ENCODE measurements around the gene ELF1.
"Not testable (repeated sequence)": the region's sequence is repeated elsewhere in the genome, so short reads cannot be mapped to it uniquely, and the experiment has no call there.

Gene ELF1

GRCh38 chr13:41040584-41041334, 21.6 kb upstream of the ELF1 start:
- no peak for DNase-seq

DNA sequence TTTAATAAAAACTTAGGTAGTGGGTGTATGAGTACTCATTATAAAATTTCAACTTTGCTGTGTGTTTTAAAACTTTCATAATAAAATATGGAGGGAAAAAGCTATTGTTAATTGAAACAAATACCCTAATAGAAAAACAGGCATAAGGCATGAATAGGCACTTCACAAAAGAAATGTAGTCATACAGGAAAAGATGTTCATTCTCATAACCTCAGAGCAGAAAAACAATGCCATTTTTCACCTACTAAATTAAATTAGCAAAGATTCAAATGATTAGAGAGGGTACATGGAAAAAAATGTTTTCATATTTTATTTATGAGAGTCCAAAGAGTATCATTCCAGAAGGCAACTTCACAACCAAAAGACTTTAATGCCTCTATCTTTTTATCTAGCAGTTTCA, 20.6 kb upstream of the ELF1 start:
- no peak for DNase-seq

GRCh38 chr13:41036557-41036956, 17.4 kb upstream of the ELF1 start:
- not testable (repeated sequence) for DNase-seq

- no peak for DNase-seq
Observed at GRCh38 chr13:41034881-41035280, 15.8 kb upstream of the ELF1 start.

DNA sequence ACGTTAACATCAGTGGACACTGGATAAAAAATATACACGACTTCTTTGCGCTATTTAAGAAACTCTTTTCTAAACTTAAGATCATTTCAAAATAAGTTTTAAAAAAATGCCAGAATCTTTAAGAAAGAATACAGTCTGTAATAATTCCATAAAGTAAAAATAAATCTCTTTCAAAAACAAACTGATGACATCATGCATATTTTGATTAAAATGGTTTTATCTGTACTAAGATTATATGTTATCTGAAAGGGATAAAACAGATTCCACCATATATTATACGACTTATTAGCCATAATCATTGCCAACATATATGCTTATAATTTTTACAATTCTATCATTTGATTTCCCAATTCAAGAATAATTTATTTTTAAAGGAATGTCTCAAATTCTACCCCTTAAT, 15.3 kb upstream of the ELF1 start:
- no peak for DNase-seq

DNA sequence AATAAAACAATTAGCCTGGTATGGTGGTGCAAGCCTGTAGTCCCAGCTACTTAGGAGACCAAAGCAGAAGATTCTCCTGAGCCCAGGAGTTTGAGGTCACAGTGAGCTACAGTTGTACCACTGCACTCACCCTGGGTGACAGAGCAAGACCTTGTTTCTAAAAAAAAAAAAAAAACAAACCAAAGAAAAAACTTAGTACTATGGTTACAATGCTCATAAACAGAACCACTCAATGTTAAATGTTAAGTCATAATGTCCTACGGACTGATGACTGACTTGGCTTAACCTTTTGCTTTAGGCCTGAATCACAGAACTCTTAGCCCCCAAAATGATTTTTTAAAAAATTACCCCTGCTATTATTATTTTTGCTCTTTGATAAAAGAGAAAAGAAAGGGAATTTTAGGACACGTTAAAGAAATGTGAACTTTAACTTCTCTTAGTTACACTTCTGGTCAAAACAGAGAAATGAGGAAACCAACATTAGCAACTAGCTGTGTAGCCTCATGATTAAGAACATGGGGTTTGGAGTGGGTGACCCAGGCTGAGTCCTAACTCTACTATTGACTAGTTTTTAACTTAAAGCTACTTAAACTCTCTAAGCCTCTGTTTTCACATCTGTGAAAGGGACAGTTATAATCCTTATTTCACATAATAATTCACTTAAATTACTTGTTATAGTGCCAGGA, 13.7 kb upstream of the ELF1 start:
- DNase-seq = no peak

GRCh38 chr13:41029629-41030028, 10.5 kb upstream of the ELF1 start:
- no peak for DNase-seq

DNA sequence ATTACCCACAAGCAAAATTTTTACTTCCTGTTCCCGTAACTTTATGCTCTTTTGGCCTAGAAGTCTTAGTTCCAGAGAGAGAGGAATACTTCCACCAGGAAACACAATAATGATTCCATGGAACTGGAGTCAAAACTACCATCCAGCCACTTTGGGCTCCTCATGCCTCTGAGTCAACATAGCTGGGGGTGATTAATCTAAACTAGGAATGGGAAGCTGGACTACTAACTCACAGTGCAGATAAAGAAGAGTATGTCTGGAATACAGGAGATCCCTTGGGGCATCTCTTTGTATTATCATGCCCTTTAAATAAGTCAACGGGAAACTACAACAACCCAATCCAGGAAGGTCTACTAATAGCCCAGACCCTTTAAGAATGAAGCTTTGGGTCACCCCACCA, 8.9 kb upstream of the ELF1 start:
- no peak for DNase-seq

DNA sequence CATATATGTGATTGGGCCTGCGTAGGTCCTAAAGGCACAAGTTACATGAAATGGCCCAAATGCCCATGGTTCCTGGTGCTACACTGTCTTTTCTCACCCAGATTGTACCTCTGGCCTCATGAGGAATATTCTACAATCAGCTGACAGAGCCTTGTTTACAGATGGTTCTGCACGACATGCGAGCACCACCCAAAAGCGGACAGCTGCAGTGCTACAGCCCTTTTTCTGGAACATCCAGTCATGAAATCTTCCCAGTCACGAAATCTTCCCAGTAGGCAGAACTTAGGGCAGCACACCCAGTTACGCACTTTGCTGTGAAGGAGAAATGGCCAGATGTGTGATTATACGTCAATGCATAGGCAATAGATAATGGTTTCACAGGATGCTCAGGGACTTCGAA, 7.7 kb upstream of the ELF1 start:
- no peak for DNase-seq

DNA sequence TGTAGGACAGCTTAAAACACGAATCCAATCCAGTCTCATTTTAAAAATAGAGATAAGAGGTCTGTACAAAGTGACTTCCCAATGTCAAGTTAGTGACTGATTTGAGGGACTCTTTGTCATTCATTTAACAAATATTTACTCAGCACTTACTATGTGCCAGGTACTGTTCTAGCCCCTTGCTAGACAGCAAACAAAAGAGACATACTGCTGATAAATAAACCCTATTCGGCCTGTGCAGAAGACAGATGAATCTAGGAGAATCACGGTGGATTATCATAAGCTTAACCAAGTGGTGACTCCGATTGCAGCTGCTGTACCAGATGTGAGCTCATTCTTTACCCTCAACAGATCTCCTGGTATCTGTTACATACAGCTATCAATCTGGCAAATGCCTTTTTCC, 6.4 kb upstream of the ELF1 start:
- no peak for DNase-seq

DNA sequence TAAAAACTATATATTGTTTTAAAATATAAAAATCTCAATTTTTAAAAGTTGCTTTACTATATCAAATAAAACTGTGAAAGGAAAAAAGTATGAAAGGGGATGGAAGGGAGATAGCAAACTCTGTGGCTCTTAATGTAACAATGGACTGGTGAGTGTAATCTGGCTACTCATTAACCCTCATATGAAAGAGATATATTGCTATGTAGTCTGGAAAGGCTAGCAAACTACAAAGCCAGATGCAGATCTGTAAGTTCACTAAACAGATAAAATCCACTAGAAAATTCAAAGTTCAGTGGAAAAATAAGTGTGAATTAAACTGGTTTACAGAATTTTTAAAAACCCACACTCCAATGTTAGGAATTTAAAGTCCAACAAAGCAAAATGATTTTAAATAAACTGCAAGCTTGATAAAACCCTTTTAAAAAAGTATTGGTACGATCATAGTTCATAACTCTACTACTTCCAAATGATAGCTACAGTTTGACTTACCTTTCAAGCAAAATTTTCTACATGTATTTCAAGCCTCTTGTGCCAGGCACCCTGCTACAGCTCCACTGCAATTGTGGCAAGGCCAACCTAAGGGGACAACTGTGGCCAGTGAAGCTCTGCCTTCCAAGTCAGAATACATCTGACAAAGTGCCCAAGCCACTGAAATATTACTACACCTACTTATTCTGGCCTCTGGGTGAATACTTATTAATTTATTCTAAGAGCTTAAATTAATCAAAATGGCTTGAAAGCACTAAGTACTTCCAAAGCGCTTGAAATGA, 647 bp upstream of the ELF1 start:
- DNase-seq = no peak

GRCh38 chr13:41018602-41018948, 541 bp downstream of the ELF1 start:
- no peak for DNase-seq

- no peak for DNase-seq
Observed at GRCh38 chr13:41017817-41018601, 1.1 kb downstream of the ELF1 start.

GRCh38 chr13:41017159-41017558, 2.0 kb downstream of the ELF1 start:
- DNase-seq = no peak

GRCh38 chr13:41015920-41016319, 3.2 kb downstream of the ELF1 start:
- DNase-seq = no peak

GRCh38 chr13:41013835-41014234, 5.3 kb downstream of the ELF1 start:
- no peak for DNase-seq

DNA sequence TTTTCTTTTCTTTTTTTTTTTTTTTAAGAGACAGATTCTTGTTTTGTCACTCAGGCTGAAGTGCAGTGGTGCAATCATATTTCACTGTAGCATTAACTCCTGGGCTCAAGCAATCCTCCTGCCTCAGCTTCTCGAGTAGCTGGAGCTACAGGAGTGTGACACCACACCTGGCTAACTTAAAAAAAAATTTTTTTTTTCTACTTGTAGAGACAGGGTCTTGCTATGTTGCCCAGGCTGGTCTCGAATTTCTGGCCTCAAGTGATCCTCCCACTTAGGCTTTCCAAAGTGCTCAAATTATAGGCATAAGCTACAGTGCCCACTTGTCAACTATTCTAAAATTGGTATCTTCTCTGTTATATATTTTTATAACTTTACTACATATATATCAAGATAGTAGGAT, 6.6 kb downstream of the ELF1 start:
- DNase-seq = no peak

DNA sequence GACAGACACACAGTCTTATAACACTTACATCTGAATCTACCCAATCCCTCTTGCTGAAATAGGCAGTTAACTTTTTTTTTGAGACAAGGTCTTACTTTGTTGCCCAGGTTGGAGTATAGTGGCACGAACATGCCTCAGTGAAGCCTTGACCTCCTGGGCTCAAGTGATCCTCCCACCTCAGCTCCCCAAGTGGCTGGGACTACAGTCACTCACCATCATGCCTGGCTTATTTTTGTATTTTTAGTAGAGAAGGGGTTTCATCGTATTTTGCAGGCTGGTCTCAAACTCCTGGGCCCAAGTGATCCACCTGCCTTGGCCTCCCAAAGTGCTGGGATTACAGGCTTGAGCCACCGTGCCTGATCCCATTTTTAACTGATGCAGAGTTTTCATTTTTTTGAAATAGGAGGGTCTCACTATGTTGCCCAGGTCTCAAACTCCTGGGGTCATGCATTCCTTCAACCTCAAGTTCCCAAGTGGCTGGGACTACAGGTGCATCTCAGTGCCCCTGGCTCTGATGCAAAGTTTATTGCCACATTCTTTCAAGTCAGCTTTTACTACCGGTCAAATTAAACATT, 7.6 kb downstream of the ELF1 start:
- no peak for DNase-seq

GRCh38 chr13:41008349-41008980, 10.7 kb downstream of the ELF1 start:
- DNase-seq = no peak

DNA sequence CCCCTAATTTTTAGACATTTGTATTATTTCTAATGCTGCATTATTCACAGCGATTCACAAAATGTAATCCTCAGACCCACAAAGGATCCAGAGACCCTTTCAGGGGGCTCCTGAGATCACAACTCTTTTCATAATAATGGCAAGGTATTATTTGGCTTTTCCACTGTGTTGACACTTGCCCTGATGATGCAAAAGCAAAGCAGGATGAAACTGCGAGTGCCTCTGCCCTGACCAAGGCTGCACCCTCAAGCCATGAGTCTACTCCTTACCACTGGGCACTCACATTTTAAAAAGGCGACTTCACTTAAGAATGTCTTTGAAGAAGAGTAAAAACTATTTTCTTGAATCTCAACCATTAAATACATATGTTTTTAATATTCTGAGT, 11.4 kb downstream of the ELF1 start:
- no peak for DNase-seq

- DNase-seq = no peak
Observed at GRCh38 chr13:41006978-41007743, 12.0 kb downstream of the ELF1 start.

DNA sequence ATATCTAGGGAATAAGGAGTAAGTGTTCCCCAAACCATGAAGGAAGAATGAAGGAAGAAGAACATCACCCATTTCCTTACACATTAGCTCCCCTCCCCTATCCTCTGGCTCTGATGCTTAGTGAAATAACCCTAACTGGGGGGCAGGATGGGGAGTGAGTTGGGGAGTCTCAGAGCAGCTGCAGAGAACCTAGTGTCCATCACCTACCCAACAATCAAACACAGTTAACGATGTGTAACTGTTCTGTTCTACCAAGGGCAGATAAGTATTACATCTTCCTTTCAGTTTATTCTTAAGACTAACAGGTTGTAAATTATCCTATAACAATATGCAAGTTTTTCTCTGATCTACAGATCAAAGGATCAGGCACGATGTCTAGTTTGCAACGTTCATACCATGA, 12.8 kb downstream of the ELF1 start:
- no peak for DNase-seq

All from activated gamma-delta T cell (primary cell).